Astrocyte of the cerebellum (primary cell): ENCODE results near the gene ANKH.

Experiments
- DNase-seq: peaks from one replicate; pipeline ENCODE4 v3.0.0-alpha.2; 2011; ENCODE audit warnings: low read depth
- H3K4me3 ChIP-seq: 2 replicates; pipeline ENCODE4 v1.5.1; 2011; ENCODE audit warnings: mild to moderate bottlenecking, low read depth, low read length, moderate library complexity
- in situ Hi-C: cut with HindIII; loops from 2 replicates; pipeline ENCODE4 v1.10.0; 2017; ENCODE audit warnings: low sequenced_read_pairs
- TF ChIP-seq, protein P1 (sequence below): IDR thresholded peaks from 2 replicates; pipeline ENCODE4 v1.5.1; 2012; ENCODE audit warnings: low read length, low read depth, moderate library complexity, mild to moderate bottlenecking; ENCODE audit errors: missing control alignments

Gene ANKH

DNA sequence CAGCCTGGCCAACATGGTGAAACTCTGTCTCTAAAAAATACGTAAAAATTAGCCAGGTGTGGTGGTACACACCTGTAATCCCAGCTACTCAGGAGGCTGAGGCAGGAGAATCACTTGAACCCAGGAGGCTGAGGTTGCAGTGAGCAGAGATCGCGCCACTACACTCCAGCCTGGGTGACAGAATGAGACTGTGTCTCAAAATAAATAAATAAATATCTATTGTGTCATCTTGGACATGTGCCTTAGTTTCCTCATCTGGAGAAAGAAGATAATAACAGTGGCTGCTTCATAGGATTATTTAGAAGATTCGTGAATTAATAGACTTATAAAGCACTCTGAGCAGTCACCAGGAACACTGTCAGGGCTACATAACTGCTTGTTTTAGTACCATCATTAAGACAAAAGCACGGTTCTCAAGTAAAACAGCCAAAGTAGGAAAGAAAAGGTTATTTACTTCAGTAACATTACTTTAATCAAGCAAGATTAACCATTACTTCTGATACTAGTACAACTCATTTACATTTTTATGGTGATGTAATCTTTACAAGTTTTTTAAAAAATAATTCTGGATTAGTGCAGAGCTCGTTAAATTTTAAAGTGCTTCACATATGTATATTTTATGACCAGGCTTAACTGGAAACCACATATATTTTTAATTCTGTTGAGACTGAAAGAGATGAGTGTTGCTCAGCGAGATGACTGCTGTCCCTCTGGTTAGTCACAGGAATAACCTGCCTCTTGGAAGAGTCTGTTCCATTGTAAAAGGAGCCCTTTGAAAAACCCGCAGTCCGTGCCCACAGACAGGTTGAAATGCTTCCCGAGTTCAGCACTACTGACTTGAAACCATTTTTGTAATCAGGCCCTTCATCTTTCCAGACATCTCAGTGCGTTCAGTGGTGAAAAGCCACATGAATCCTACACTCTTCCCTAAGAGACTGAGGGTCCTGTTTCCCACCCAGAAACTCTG lies 36.7 kb downstream of the ANKH start:
- no peak overlapping the region for H3K4me3 ChIP-seq
- DNase-seq, result no peak
- TF ChIP-seq, protein P1, sequence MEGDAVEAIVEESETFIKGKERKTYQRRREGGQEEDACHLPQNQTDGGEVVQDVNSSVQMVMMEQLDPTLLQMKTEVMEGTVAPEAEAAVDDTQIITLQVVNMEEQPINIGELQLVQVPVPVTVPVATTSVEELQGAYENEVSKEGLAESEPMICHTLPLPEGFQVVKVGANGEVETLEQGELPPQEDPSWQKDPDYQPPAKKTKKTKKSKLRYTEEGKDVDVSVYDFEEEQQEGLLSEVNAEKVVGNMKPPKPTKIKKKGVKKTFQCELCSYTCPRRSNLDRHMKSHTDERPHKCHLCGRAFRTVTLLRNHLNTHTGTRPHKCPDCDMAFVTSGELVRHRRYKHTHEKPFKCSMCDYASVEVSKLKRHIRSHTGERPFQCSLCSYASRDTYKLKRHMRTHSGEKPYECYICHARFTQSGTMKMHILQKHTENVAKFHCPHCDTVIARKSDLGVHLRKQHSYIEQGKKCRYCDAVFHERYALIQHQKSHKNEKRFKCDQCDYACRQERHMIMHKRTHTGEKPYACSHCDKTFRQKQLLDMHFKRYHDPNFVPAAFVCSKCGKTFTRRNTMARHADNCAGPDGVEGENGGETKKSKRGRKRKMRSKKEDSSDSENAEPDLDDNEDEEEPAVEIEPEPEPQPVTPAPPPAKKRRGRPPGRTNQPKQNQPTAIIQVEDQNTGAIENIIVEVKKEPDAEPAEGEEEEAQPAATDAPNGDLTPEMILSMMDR, result no peak
- in situ Hi-C loops, result no loop called here

DNA sequence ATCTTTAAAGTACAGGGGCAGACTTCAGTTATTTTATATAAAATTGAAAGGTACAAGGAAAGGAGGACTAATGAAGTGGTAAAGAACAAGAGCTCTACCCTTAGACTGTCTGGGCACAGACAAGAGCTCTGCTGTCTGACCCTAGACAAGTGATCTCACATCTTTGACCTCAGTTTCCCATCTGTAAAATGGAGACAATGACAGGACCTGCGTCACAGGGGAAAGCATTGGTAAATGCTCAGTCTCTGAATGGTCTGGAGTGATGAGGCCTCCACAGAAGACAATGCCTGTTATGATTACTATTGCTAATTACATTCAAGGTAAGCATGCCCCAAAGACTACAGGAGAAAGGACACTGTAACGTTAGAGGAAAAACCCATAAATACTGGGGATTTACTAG lies 37.5 kb downstream of the ANKH start:
- TF ChIP-seq, protein P1, result no peak
- H3K4me3 ChIP-seq, result no peak overlapping the region
- in situ Hi-C loops, result no loop called here
- DNase-seq, result no peak

GRCh38 chr5:14831006-14831338 lies 40.6 kb downstream of the ANKH start:
- no peak for DNase-seq
- TF ChIP-seq, protein P1, result no peak
- in situ Hi-C loops, result no loop called here
- H3K4me3 ChIP-seq, result no peak overlapping the region

DNA sequence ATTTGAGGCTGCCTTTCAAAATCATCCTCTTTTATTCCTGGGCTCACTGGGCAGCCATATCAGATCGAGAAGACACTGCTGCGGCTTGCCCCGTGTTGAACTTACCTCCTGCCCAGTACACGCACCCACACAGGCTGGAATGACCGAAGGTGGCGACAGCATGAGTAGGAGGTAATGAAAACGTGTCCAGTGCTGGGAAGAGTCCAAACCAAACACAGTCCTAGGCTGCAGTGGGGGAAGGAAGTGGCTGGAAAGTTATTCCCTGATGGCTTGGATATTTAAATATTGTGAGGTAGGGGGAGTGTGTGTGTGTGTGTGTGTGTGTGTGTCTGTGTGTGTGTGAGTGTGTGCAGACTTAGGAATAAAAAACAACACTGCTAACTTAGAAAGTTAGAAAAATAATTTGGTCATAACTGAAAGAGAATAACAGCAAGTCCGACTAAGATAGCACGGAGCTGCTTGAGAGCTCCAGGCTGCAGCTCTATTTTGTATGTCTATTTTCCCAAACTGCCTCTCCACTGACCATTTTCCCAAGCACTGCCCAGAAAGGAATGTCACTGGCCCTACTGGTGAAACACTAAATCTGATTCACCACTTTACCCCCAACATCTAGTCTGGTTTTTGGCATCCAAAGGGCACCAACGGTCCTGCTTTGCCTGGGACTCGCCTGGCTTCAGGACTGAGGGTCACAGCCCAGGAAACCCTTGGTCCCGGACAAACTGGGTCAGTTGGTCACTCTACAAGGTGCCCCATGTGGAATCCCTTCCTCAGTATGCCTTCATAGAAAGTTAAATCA lies 41.2 kb downstream of the ANKH start:
- TF ChIP-seq, protein P1, result no peak
- in situ Hi-C loops, result no loop called here
- DNase-seq, result no peak
- H3K4me3 ChIP-seq, result no peak overlapping the region

DNA sequence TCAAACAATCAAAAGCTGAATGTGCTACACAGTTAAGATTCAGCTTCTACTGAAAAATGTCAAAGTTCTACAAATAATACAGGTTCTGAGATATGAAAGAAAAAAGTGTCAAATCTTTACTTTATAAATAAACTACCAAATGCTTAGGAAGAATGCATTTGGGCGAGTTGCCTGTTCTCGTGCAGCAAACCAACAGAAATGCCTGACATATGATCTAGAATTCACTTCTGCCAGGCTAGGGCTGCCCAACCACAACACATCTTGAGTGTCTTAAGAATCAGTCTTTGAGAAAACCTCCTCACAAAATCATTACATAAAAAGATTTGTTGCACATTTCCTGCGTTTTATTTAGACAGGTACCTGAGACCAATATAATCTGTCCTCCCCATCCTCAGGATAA lies 42.2 kb downstream of the ANKH start:
- no peak overlapping the region for H3K4me3 ChIP-seq
- TF ChIP-seq, protein P1, result no peak
- in situ Hi-C loops, result no loop called here
- no peak for DNase-seq

GRCh38 chr5:14826714-14827113 lies 44.9 kb downstream of the ANKH start:
- in situ Hi-C loops, result no loop called here
- H3K4me3 ChIP-seq, result no peak overlapping the region
- TF ChIP-seq, protein P1, result no peak
- DNase-seq, result no peak
